HG03095 (cell line): ENCODE measurements around the gene RELL2.

ENCODE experiments used
- ATAC-seq: cut with Tn5 transposase; IDR thresholded peaks from one replicate; pipeline ENCODE4 v1.9.1; 2021; ENCODE audit warnings: moderate library complexity; ENCODE audit not compliant: unreplicated experiment

The RELL2 gene

DNA sequence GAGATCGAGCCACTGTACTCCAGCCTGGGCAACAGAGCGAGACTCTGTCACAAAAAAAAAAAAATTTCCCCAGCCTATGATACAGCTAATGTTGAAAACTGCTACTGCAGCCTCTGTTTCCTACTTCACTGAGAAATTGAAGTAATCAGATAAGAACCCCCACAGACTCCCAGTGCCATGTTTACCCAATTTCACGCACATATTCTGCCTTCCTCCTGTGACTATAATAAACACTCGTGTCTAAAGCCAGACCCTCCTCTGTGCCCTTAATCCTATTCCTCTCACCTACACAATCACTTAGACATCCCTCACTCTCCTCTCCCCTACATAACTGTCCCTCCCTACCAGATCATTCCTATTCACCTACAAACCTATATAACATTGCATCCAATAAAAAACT lies 38.9 kb downstream of the RELL2 start:
- no peak for ATAC-seq

DNA sequence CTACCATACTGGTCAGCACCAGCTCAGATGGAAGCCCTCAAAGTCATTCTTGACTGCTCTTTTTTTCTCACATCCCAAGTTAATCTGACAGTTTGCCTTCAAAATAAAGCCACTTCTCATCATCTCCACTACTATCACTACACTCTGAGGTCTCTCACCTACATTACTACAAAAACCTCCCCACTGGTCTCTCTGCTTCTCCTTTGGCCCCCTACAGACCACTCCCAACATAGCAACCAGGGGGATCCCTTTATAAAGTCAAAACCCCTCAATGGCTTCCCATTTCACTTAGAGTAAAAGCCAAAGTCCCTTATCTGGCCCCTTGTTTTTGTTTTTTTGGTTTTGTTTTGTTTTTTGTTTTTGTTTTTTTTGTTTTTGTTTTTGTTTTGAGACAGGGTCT lies 40.6 kb downstream of the RELL2 start:
- ATAC-seq, result no peak

DNA sequence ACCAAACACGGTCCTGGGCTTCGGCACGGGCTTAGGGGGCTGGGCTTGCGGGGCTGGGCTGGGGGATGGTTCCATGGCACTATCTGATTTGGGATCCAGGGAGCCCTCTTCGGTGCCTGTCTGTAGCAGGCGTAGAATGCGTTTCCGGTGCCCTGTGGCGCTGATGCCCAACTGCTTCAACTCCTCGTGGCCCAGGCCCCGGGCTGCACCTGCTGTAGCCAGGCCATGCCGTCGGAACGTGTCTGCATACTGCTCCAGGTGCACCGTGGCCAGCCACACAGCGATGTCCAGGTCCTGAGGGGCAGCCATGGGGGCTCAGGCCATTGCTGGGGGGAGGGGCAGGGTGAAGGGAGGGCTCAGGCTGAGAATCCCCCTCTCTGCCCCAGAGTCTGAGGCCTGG lies 43.4 kb downstream of the RELL2 start:
- no peak for ATAC-seq

DNA sequence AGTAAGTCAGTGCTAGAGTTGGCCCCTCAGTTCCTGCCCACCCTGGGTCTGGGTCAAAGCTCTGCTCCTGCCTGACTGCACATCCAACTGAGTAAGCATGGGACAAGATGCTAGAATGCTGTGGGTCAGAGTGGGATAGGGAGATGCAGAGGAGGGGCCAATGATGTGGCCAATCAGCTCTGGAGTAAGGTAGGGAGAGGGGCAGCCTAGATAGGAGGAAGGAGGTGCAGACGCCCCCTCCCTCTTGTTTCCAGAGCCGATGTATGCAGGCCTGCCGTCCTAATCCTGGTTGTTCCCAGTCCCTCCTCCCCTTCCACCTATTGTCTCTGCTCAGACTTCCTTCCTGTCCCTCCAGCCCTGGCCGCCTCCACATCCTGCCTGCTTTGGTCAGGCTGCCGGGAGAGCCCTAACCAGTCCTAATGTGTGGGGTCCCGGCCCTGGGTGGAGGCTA lies 44.0 kb downstream of the RELL2 start:
- no peak for ATAC-seq

DNA sequence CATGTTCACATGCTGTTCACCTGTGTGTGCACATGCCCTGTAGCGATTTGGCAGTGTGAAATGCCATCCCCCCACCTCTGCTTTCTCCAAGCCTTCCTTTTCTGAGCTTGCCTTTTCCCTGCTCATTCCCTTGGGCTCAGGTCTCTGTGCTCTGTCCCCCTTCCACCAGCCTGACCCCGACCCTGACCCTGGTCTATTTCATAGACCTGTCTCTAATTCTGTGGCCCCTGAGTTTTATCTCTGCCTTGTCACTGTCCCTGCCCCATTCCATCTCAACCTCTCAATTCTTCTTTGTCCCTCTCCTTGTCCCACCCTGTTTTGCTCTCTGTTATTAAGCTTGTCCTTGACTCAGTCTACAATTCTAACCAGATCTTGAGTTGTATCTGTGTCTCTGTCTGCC lies 44.5 kb downstream of the RELL2 start:
- no peak for ATAC-seq

DNA sequence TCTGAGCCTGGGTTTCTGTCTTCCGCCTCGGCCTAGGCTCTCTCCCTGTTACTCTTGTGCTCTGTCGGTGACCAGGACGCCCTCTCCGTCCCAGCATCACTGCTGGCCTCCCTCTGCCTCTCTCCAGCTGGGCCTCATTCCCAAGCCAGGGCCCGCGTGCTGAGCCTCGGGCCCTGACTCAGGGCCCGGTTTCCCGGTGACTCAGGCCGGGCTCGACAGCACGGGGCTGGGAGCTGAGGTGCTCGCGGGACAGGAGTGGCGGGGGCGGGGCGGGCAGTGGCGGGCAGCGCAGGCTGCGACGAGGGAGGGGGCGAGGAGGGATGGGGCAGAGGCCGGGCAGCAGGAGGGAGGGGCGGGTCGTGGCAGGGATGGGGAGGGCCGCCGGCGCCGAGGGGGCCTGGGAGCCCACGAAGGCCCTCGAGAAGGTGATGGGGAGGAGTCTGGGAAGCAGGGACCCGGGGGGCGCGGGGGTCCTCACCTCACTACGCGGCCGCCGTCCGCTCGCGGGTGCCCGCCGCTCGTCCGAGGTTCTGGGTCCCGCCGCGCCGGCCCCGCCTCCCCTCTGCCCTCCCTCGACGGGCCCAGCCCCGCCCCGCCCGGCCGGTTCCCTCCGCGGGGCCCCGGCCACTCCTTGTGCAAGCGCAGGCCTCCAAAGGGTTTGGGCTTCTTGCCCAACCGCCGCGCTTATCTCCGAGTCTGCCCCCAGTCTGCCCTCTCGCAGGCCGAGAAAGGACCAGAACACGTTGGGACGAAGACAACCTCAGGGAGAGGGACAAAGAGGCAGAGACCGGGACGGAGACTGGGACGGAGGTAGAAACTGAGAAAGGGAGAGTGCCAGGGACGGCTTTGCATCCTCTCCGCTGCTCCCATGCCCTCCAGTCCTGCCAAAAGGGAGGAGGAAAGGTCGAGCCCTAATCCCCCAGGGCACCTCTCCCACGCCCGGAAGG lies 45.2 kb downstream of the RELL2 start, which contains the start of gene ARAP3:
Gene ARAP3 (minus strand): TSS at position 536 of the 947 bp plus-strand sequence. CDS start 1,744 bp downstream, outside the sequence.
- no peak for ATAC-seq

DNA sequence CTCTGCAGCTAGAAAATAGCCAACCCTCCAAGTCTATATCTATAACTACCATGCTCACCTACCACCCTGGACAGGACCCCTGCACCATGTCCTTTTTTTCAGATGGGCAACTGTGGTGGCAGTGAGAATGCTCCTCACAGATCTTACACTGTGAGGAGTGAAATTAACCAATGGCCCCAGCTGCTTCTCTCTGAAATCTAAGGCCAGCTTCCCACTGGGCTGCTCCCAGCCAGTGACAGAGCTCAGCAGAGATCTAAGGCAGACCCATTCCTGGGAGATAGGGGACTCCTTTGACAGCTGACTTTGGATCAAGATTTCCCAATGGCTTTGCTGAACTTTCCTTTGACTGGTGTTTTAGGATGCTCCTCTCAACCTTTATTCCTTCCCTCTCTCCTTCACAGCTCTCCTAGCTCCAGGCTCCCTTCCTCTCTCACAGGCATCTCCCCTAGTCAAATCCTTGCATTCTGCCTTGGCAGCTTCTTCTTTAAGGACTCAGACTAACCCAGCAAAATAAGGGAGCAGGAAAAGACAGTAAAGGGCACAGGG lies 46.9 kb downstream of the RELL2 start:
- no peak for ATAC-seq

DNA sequence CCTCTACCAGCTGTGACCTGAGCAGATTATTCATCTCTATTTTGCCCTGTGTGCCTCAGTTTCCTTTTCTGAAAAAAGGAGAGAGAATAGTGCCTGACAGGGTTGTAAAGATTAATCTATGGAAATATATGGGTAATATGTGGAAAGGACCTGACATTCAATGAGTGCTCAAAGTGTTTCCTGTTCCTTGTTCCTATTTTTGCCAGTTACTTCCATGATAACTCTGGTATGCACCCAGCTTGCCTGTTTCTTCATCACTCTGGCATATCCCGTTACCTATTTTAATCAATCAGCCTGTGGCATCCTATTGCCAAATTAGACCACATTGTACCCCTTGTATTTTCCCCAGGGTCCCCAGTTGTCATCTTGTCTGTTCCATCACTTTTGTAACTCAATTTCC lies 48.8 kb downstream of the RELL2 start:
- ATAC-seq, result no peak

DNA sequence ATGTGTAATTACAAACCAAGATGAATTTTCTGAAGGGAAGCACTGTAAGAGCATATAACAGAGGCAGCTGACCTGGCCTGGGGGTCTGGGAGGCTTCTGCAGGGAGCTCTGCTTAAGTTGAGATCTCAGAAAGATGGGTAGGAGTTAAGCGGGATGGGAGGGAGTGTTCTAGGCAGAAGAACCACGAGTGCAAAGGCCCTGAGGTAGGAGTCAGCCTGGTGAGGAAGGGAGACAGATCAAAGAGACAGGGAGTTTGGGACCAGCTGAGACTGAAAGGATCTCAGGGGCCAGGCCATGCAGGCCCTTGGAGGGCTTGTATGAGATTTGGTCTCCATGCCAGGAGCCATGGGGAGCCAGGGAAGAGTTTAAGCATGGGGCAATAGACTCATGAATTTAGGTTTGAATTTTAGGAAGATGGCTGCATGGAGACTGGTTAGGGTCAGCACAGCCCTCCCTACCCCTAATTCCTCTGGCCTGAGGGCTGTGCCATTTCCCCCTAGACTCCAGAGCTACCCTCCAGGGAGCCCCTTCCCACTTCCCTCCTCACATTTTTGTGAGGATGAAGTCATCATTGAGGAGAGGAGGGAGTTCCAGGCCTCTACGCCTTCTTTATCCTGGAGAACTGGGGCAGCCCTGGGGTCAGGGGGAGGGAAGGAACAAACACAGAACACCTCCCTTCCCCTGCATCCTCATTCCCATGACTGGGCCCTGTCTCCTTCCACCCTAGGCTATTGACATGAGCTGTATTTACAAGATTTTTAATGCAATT lies 50.0 kb downstream of the RELL2 start:
- ATAC-seq, result no peak
